Measurements from ENCODE around the gene MAD2L1BP.

- no peak for TF ChIP-seq CTCF (optimal IDR thresholded peaks at IDR 0.05 in 1 of 3, IDR thresholded peaks at IDR 0.05 in 1 of 3, conservative IDR thresholded peaks at IDR 0.05 in 1 of 3; ENCODE audit: extremely low read depth in 1 of 3, insufficient read depth in 2 of 3, low read length in 3 of 3)
- TF ChIP-seq EZH2 (IDR thresholded peaks at IDR 0.05; ENCODE audit: low read length): no peak
Measured at GRCh38 chr6:43671011-43671800, 35.6 kb downstream of the MAD2L1BP start.

Data from keratinocyte (primary cell).